Neural progenitor cell (in vitro differentiated cells): ENCODE results near the gene ANO10. TPM values are rescaled to one million over a fixed set of nuclear protein-coding genes. Genes with fewer than 3 reads are reported as not detected.
A peak's percentile ranks its signal among the peaks of the same experiment; 100 is the strongest.

Source experiments
- DNase-seq: peaks from one replicate; pipeline ENCODE4 v3.0.0-alpha.2; 2016; ENCODE audit warnings: low spot score
- H2AFZ ChIP-seq: fragments of 200-600 bp; sonication (generic); replicated peaks from 2 replicates; pipeline ENCODE4 v1.6.1; 2016; ENCODE audit warnings: antibody characterized with exemption
- H3F3A ChIP-seq: fragments of 200-600 bp; sonication (generic); 2 replicates; pipeline ENCODE4 v1.6.1; 2016; ENCODE audit warnings: antibody characterized with exemption, low read depth
- H3K27ac ChIP-seq: fragments of 200-600 bp; sonication (generic); 2 replicates; pipeline ENCODE4 v1.5.1; 2016; ENCODE audit warnings: mild to moderate bottlenecking
- H3K27me3 ChIP-seq: fragments of 200-600 bp; sonication (generic); 2 replicates; pipeline ENCODE4 v1.6.1; 2016; ENCODE audit warnings: mild to moderate bottlenecking, moderate library complexity
- H3K36me3 ChIP-seq: fragments of 200-600 bp; sonication (generic); 2 replicates; pipeline ENCODE4 v1.5.1; 2016
- H3K4me1 ChIP-seq: fragments of 200-600 bp; sonication (generic); 2 replicates; pipeline ENCODE4 v1.6.1; 2016; ENCODE audit warnings: mixed run types
- H3K4me2 ChIP-seq: fragments of 200-600 bp; sonication (generic); 2 replicates; pipeline ENCODE4 v1.6.1; 2016
- H3K4me3 ChIP-seq: fragments of 200-600 bp; sonication (generic); 2 replicates; pipeline ENCODE4 v1.5.1; 2016
- H3K79me2 ChIP-seq: fragments of 200-600 bp; sonication (generic); 2 replicates; pipeline ENCODE4 v1.6.1; 2016; ENCODE audit warnings: low read depth
- H3K9ac ChIP-seq: fragments of 200-600 bp; sonication (generic); 2 replicates; pipeline ENCODE4 v1.6.1; 2016
- H3K9me3 ChIP-seq: fragments of 200-600 bp; sonication (generic); 2 replicates; pipeline ENCODE4 v1.5.1; 2016; ENCODE audit warnings: low read depth
- H4K20me1 ChIP-seq: fragments of 200-600 bp; sonication (generic); 2 replicates; pipeline ENCODE4 v1.6.1; 2016; ENCODE audit warnings: low read depth
- H3K27ac Mint-ChIP-seq: 3 replicates; pipeline ENCODE4 v1.8.0; 2021; ENCODE audit warnings: mixed read lengths
- H3K27me3 Mint-ChIP-seq: 2 replicates; pipeline ENCODE4 v1.8.0; 2022; ENCODE audit warnings: low read depth, mild to moderate bottlenecking, inconsistent platforms, moderate library complexity, mixed read lengths; ENCODE audit not compliant: insufficient read depth
- H3K36me3 Mint-ChIP-seq: 3 replicates; pipeline ENCODE4 v1.8.0; 2021; ENCODE audit warnings: mixed read lengths
- H3K4me1 Mint-ChIP-seq: 3 replicates; pipeline ENCODE4 v1.8.0; 2021; ENCODE audit warnings: mixed read lengths
- H3K4me3 Mint-ChIP-seq: 3 replicates; pipeline ENCODE4 v1.8.0; 2021; ENCODE audit warnings: mild to moderate bottlenecking, moderate library complexity, mixed read lengths
- H3K9me3 Mint-ChIP-seq: 3 replicates; pipeline ENCODE4 v1.8.0; 2020; ENCODE audit warnings: mixed read lengths
- CTCF ChIP-seq: fragments of 200-600 bp; sonication (generic); IDR thresholded peaks from 2 replicates; pipeline ENCODE4 v1.5.1; 2017; ENCODE audit warnings: antibody characterized with exemption, mild to moderate bottlenecking
- EZH2 ChIP-seq: fragments of 200-600 bp; sonication (generic); IDR thresholded peaks from 2 replicates; pipeline ENCODE4 v1.6.1; 2017; ENCODE audit warnings: antibody characterized with exemption, mild to moderate bottlenecking, moderate library complexity
- EZH2phosphoT487 ChIP-seq: fragments of 200-600 bp; sonication (generic); IDR thresholded peaks from 2 replicates; pipeline ENCODE4 v1.6.1; 2017; ENCODE audit warnings: antibody characterized with exemption
- total RNA-seq: library from RNA; depleted of rRNA; stranded (reverse); fragments of >200 nt; gene quantifications from 2 replicates; pipeline ENCODE4 v1.2.3, GENCODE V29; 2015; ENCODE audit warnings: low replicate concordance

The ANO10 gene
- total RNA-seq, 1 donor from 2014 or later, result 44.4 TPM

GRCh38 chr3:43364494-43364893, 257.3 kb downstream of the ANO10 start:
- no peaks in the 10 kb centered on the region for H4K20me1 ChIP-seq
- H3K9ac ChIP-seq, result no peak overlapping the region
- peaks cover 6% of the 10 kb centered on the region for H3F3A ChIP-seq
- no peaks in the 10 kb centered on the region for H3K9me3 ChIP-seq
- H3K4me1 Mint-ChIP-seq, result no peaks in the 10 kb centered on the region
- no peak overlapping the region for H3K4me3 ChIP-seq
- DNase-seq, result no peak
- no peak overlapping the region for H3K27ac Mint-ChIP-seq
- H2AFZ ChIP-seq, result no peak overlapping the region
- H3K27me3 Mint-ChIP-seq, result peaks cover 9% of the 10 kb centered on the region
- H3K27me3 ChIP-seq, result no peaks in the 10 kb centered on the region
- H3K4me3 Mint-ChIP-seq, result no peak overlapping the region
- H3K27ac ChIP-seq, result no peak overlapping the region
- H3K9me3 Mint-ChIP-seq, result peaks cover 2% of the 10 kb centered on the region
- TF ChIP-seq EZH2 (no peak), EZH2phosphoT487 (no peak), CTCF (no peak)
- no peaks in the 10 kb centered on the region for H3K4me1 ChIP-seq
- H3K36me3 ChIP-seq, result no peaks in the 10 kb centered on the region
- H3K79me2 ChIP-seq, result no peaks in the 10 kb centered on the region
- no peak overlapping the region for H3K4me2 ChIP-seq
- H3K36me3 Mint-ChIP-seq, result peaks cover 7% of the 10 kb centered on the region

DNA sequence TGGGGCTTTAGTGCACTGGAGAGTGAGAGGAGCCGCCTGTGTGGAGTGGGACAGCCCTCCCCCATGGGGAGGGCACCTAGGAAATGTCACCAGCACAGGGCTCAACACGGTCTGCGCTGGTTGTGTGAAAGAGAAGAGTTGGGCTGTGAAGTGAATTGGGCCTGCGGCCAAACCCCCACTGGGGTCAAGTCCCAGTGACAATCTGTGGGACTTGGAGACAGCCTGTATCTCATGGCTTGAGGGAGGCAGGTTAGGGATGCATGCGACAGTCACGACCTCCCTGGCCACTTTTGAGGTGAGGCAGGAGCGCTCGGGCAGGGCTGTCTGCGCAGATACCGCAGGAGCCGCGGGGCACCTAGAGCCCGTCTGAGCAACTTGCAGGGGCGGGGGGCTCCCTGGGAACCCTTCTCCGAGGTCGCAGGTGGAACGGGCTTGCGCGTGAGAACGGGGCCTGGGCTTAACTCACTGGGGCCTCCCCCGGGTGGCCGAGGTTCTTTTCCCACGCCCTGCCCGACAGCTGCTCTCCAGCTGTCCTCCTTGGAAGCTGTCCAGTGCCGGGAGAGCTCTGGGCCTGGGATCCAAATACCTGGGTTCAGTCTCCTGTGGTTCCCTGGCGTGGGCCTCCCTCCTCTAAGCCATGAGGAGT, 258.1 kb downstream of the ANO10 start:
- H3K9ac ChIP-seq, result no peak overlapping the region
- no peaks in the 10 kb centered on the region for H3K4me1 ChIP-seq
- no peak overlapping the region for H2AFZ ChIP-seq
- peaks cover 9% of the 10 kb centered on the region for H3K27me3 Mint-ChIP-seq
- no peaks in the 10 kb centered on the region for H3K9me3 ChIP-seq
- no peak overlapping the region for H3K27ac ChIP-seq
- TF ChIP-seq EZH2, result no peak
- TF ChIP-seq CTCF, result no peak
- no peak for TF ChIP-seq EZH2phosphoT487
- H3F3A ChIP-seq, result peaks cover 6% of the 10 kb centered on the region
- H3K36me3 Mint-ChIP-seq, result peaks cover 7% of the 10 kb centered on the region
- no peaks in the 10 kb centered on the region for H3K79me2 ChIP-seq
- no peak for DNase-seq
- H4K20me1 ChIP-seq, result no peaks in the 10 kb centered on the region
- H3K4me2 ChIP-seq, result no peak overlapping the region
- H3K4me1 Mint-ChIP-seq, result no peaks in the 10 kb centered on the region
- H3K4me3 Mint-ChIP-seq, result no peak overlapping the region
- no peaks in the 10 kb centered on the region for H3K27me3 ChIP-seq
- no peak overlapping the region for H3K4me3 ChIP-seq
- H3K9me3 Mint-ChIP-seq, result peaks cover 2% of the 10 kb centered on the region
- H3K27ac Mint-ChIP-seq, result peak overlapping the region; percentile 57
- H3K36me3 ChIP-seq, result no peaks in the 10 kb centered on the region

GRCh38 chr3:43362961-43363360, 258.9 kb downstream of the ANO10 start:
- H3K27ac Mint-ChIP-seq, result peak overlapping the region; percentile 57
- H3K4me1 Mint-ChIP-seq, result no peaks in the 10 kb centered on the region

More at GRCh38 chr3:43362961-43363360, 258.9 kb downstream of the ANO10 start:
- peaks cover 10% of the 10 kb centered on the region for H3K27me3 Mint-ChIP-seq
- TF ChIP-seq CTCF (no peak), EZH2 (no peak), EZH2phosphoT487 (no peak)
- no peak overlapping the region for H3K4me3 Mint-ChIP-seq
- Histone ChIP-seq H3F3A (peaks cover 6% of the 10 kb centered on the region), H2AFZ (no peak overlapping the region), H3K79me2 (no peaks in the 10 kb centered on the region), H4K20me1 (no peaks in the 10 kb centered on the region), H3K36me3 (no peaks in the 10 kb centered on the region), H3K9me3 (no peaks in the 10 kb centered on the region), H3K4me3 (no peak overlapping the region), H3K27me3 (no peaks in the 10 kb centered on the region), H3K4me1 (no peaks in the 10 kb centered on the region), H3K27ac (no peak overlapping the region), H3K9ac (no peak overlapping the region), H3K4me2 (no peak overlapping the region)
- H3K36me3 Mint-ChIP-seq, result peaks cover 7% of the 10 kb centered on the region
- H3K9me3 Mint-ChIP-seq, result peaks cover 2% of the 10 kb centered on the region
- no peak for DNase-seq
